IPS-20b (cell line): Measurements from ENCODE around the gene PRDM15.

Source experiments
- H3K27ac ChIP-seq: one replicate; pipeline ENCODE4 v1.5.1; 2013; ENCODE audit warnings: low read length
- H3K27me3 ChIP-seq: 2 replicates; pipeline ENCODE4 v1.6.1; 2013; ENCODE audit warnings: mild to moderate bottlenecking, low read length, inconsistent platforms; ENCODE audit not compliant: insufficient read depth
- H3K36me3 ChIP-seq: 2 replicates; pipeline ENCODE4 v1.6.1; 2013; ENCODE audit warnings: low read depth, mild to moderate bottlenecking, inconsistent platforms, low read length, moderate library complexity; ENCODE audit not compliant: insufficient read depth
- H3K4me1 ChIP-seq: 2 replicates; pipeline ENCODE4 v1.6.1; 2013; ENCODE audit warnings: mild to moderate bottlenecking, control low read depth, inconsistent platforms, low read length, moderate library complexity; ENCODE audit not compliant: insufficient read depth
- H3K4me3 ChIP-seq: 2 replicates; pipeline ENCODE4 v1.5.1; 2013; ENCODE audit warnings: mild to moderate bottlenecking, low read length, inconsistent platforms
- H3K9ac ChIP-seq: 2 replicates; pipeline ENCODE4 v1.6.1; 2013; ENCODE audit warnings: low read depth, mild to moderate bottlenecking, inconsistent platforms, low read length, moderate library complexity
- H3K9me3 ChIP-seq: 2 replicates; pipeline ENCODE4 v1.6.1; 2013; ENCODE audit warnings: mild to moderate bottlenecking, low read depth, low read length, inconsistent platforms; ENCODE audit not compliant: insufficient read depth

The PRDM15 gene

DNA sequence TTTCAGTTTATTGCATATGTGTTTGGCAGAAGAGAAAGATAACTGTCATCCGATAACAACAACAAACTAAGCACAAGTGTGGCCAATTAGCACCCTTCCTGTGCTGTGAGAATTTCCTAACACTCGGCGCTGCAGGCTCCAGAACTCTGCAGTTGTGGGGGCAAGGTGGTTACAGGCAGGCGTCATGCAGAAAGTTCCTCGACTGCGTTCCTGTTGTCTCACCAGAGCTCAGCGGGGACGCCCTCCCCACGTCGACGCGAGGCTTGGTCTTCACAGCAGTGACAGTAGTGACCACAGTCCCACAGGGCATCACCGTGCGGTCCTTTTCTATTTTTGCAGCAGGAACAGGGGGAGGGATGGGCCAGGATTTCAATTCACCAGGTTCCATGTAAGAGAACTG lies 27.6 kb upstream of the PRDM15 start:
- Histone ChIP-seq H3K27ac (no peak overlapping the region), H3K9me3 (no peaks in the 10 kb centered on the region), H3K27me3 (no peaks in the 10 kb centered on the region), H3K9ac (no peak overlapping the region), H3K36me3 (peaks cover 4% of the 10 kb centered on the region; the same call in 1 of the 2 replicates), H3K4me1 (no peaks in the 10 kb centered on the region), H3K4me3 (no peak overlapping the region)

DNA sequence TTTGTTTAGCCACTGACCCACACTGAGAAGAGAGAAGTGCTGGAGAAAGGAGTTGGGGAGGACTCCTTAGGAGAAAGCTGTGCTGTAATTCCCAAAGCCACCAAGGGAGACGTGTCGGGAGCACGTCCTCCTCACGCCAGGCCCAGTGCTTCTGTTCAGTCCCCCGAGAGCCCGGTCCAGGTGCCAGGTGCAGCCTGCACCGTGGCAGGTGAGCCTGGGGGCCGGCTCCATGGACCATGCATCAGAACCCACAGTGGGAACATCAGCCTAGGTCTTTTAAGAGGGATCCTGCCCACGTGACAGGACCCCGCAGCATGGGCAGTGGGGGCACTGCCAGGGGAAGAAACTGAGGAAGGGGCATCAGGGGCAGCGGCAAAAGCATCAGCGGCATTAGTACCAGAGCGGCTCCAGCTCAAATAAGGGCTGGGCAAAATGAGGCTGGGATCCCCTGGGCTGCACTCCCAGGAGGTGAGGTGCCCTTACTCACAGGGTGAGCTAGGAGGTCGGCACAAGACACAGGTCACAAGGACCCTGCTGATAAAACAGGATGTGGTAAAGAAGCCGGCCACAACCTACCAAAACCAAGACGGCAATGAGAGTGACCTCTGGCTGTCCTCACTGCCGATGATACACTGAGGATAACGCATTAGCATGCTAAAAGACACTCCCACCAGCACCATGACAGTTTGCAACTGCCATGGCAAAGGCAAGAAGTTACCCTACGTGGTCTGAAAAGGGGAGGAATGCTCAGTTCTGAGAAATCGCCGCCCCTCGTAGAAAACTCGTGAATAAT lies 24.6 kb upstream of the PRDM15 start:
- Histone ChIP-seq H3K9ac (no peak overlapping the region), H3K4me1 (no peaks in the 10 kb centered on the region), H3K27ac (no peak overlapping the region), H3K4me3 (no peak overlapping the region), H3K27me3 (no peaks in the 10 kb centered on the region), H3K36me3 (0 out of 2 replicates have a peak, but pooled peaks cover 4% of the 10 kb centered on the region), H3K9me3 (no peaks in the 10 kb centered on the region)

DNA sequence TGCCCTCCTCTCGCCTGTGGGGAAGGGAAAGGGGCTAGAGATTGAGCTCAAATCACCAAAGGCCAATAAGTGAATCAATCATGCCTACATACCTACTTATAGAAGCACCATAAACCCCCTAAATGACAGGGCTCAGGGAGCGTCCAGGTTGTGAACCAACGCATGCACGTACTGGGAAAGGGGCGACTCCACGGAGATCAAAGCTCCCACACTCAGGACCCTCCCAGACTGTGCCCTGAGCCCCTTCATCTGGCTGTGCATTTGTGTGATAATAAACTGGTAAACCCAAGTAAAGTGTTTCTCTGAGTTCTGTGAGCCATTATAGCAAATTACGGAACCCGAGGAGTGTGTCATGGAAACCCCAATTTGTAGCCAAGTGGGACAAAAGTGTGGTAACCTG lies 23.8 kb upstream of the PRDM15 start:
- no peaks in the 10 kb centered on the region for H3K9me3 ChIP-seq
- no peak overlapping the region for H3K4me3 ChIP-seq
- H3K27me3 ChIP-seq = no peaks in the 10 kb centered on the region
- no peak overlapping the region for H3K27ac ChIP-seq
- H3K4me1 ChIP-seq = peaks cover 7% of the 10 kb centered on the region; the same call in 1 of the 2 replicates
- no peak overlapping the region for H3K9ac ChIP-seq
- 0 out of 2 replicates have a peak, but pooled peaks cover 4% of the 10 kb centered on the region for H3K36me3 ChIP-seq

DNA sequence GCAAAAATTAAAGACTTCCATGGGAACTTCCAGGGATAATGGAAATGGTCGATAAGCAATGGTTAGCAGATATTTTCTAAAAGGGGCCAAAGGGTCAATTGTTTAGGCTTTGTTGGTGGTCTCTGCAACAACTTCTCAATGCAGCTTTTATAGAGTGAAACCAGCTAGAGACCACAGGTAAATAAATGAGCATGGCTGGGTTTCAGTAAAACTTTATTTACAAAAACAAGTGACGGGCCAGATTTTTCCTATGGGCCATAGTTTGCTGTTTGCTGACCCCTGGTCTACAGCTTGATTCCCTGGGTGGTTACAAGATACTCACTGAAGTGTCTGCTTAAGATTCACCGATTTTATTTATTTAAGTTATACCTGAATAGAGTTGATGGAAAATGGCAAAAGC lies 22.6 kb upstream of the PRDM15 start:
- no peak overlapping the region for H3K9ac ChIP-seq
- no peaks in the 10 kb centered on the region for H3K27me3 ChIP-seq
- 0 out of 2 replicates have a peak, but pooled peaks cover 4% of the 10 kb centered on the region for H3K36me3 ChIP-seq
- H3K9me3 ChIP-seq = no peaks in the 10 kb centered on the region
- no peak overlapping the region for H3K27ac ChIP-seq
- peaks cover 16% of the 10 kb centered on the region; the same call in 1 of the 2 replicates for H3K4me1 ChIP-seq
- no peak overlapping the region for H3K4me3 ChIP-seq

DNA sequence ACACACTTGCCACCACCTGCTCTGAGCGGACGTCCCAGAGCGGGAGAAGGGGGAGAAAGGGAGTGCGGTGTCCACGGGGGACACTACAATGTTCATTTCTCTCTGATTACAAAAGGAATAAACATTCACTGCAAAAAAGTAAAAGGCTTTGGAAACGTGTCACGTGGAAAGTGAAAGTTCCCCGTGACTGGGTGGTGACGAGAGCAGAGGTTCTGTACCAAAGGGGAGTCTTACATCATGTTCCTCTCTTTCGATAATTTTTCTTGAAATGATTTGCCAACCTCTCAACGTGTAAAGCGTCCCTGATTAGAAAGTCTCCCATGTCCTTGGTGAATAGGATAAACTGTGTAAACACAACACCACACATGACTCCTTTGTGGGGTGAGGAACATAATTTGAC lies 22.0 kb upstream of the PRDM15 start:
- no peaks in the 10 kb centered on the region for H3K9me3 ChIP-seq
- H3K9ac ChIP-seq = no peak overlapping the region
- no peak overlapping the region for H3K4me3 ChIP-seq
- no peaks in the 10 kb centered on the region for H3K27me3 ChIP-seq
- no peak overlapping the region for H3K27ac ChIP-seq
- peaks cover 18% of the 10 kb centered on the region; the same call in 1 of the 2 replicates for H3K4me1 ChIP-seq
- 0 out of 2 replicates have a peak, but pooled peaks cover 4% of the 10 kb centered on the region for H3K36me3 ChIP-seq

DNA sequence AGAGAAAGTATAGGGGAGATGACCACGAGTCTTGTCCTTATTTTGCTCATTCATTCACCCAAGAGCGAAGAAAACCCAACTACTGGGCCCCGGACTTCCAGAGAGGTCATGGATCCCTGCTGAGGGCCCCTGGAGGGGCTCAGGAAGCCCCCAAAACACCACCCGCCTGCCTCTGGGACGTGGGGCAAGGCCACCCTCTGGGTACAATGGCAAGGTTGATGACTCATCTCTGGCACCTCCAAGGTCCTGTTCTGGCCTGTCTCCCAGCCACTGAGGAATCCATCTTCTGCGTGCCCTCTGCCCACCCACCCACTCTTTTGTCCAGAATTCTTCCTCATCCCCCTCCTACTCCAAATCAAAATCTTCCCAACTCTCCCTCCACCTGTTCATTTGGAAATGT lies 21.3 kb upstream of the PRDM15 start:
- H3K4me1 ChIP-seq = peaks cover 18% of the 10 kb centered on the region; the same call in 1 of the 2 replicates
- H3K9me3 ChIP-seq = no peaks in the 10 kb centered on the region
- no peak overlapping the region for H3K4me3 ChIP-seq
- H3K27me3 ChIP-seq = no peaks in the 10 kb centered on the region
- 0 out of 2 replicates have a peak, but pooled peaks cover 4% of the 10 kb centered on the region for H3K36me3 ChIP-seq
- H3K9ac ChIP-seq = no peak overlapping the region
- H3K27ac ChIP-seq = no peak overlapping the region

DNA sequence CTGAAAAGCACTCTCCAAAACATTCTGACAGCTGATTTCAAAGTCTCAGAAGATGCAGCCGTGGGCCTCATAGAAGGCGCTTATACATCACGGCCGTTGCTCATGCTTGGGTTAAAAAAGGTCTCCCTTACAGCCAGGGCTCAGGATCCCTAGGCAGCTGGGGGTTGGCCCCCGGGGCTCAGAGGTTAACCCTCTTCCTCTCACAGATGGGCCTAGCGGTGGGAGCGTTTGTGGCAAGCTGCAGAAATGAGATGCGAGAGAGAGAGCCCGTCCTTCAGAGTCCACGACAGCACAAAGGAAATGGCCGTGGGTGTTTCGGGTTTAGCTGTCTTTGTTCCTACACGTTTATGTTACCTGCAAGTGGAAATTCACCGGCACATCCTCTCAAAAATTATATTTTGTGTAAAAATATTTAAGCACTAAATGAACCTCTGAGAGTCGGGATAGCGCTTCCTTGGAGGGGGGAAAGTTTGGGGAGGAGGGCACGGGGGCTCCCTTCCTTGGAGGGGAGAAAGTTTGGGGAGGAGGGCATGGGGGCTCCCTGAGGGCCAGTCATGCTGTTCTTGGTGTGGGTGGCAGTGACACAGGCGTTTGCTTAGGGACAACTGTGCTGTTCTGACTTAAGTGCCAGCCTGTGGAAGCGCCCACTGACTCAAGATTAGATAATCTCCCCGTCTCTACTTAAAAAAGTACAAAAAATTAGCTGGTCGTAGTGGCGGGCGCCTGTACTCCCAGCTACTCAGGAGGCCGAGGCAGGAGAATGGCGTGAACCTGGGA lies 20.5 kb upstream of the PRDM15 start:
- Histone ChIP-seq H3K36me3 (0 out of 2 replicates have a peak, but pooled peaks cover 4% of the 10 kb centered on the region), H3K27ac (no peak overlapping the region), H3K9ac (no peak overlapping the region), H3K4me3 (no peak overlapping the region), H3K27me3 (no peaks in the 10 kb centered on the region), H3K9me3 (no peaks in the 10 kb centered on the region), H3K4me1 (peaks cover 18% of the 10 kb centered on the region; the same call in 1 of the 2 replicates)

DNA sequence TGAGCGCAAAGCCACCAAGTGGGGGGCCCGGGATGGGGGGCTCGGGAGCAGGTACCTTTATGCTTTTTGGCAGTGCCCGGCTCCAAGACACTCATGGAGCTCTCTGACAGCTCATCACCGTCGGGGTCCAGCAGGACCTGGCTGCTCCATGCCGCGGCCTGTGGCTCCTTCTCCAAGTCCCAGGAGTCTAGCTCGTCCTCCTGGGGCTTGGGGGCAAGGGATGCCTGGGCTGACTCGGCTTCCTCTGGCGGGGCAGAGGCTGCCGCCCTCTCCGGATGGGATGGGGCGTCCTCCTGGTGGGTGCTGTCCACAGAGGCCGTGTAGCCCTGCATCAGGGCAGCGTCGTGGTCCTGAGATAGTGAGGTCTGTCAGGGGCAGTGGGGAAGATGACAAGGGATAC lies 19.9 kb upstream of the PRDM15 start:
- 0 out of 2 replicates have a peak, but pooled peaks cover 4% of the 10 kb centered on the region for H3K36me3 ChIP-seq
- no peak overlapping the region for H3K27ac ChIP-seq
- H3K27me3 ChIP-seq = no peaks in the 10 kb centered on the region
- H3K4me1 ChIP-seq = peaks cover 18% of the 10 kb centered on the region; the same call in 1 of the 2 replicates
- no peak overlapping the region for H3K9ac ChIP-seq
- H3K9me3 ChIP-seq = no peaks in the 10 kb centered on the region
- no peak overlapping the region for H3K4me3 ChIP-seq

DNA sequence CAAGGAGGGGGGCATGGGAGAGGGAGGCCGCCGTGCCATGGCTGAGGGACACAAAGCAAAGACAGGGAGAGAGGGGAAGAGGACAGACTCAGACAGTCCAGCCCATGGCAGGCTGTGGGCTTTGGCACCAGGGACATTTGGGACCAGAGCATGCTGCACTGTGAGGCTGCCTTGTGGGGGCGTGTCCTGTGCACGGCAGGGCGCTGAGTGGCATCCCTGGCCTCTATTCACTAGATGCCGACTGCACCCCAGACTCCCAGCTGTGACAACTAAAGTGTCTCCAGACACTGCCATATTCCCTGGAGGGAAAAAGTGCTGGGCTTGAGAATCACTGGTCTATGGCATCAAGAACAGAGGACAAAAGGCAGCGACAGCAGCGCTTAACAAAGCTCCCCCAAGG lies 18.6 kb upstream of the PRDM15 start:
- no peaks in the 10 kb centered on the region for H3K9me3 ChIP-seq
- H3K9ac ChIP-seq = no peak overlapping the region; the same call in 1 of the 2 replicates
- H3K4me1 ChIP-seq = peaks cover 18% of the 10 kb centered on the region; the same call in 1 of the 2 replicates
- H3K36me3 ChIP-seq = 0 out of 2 replicates have a peak, but pooled peaks cover 4% of the 10 kb centered on the region
- H3K4me3 ChIP-seq = no peak overlapping the region
- no peak overlapping the region for H3K27ac ChIP-seq
- no peaks in the 10 kb centered on the region for H3K27me3 ChIP-seq

DNA sequence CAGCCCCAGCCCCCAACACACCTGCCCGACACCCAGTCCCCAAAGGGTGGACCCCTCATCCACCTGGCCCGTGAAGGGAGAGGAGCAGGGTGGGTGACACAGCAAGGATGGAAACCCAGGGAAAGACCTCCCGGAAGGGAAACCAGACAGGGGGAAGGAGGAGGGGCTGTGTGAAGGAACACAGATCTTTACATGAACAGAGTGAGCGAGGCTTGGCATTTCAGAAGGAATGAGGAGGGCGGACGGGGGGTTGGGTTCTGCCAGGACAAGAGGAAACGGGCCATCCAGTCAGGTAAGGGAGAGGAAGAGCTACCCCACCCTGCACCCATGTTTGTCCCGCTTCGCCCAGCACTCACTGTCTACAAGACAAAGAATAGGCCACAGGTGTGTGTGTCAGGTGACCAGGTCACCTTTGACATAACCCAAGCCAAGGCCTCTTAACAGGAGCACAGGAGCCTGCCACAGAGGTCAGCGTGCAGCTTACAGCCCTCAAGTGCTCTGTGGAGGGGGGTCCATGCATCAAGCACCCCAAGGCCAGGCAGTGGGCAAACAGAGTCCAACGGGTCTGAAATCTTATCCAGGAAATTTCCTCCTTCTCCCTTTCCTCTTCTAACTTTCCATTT lies 18.0 kb upstream of the PRDM15 start:
- no peaks in the 10 kb centered on the region for H3K27me3 ChIP-seq
- no peaks in the 10 kb centered on the region for H3K9me3 ChIP-seq
- 0 out of 2 replicates have a peak, but pooled peaks cover 4% of the 10 kb centered on the region for H3K36me3 ChIP-seq
- no peak overlapping the region for H3K27ac ChIP-seq
- peaks cover 18% of the 10 kb centered on the region; the same call in 1 of the 2 replicates for H3K4me1 ChIP-seq
- no peak overlapping the region for H3K4me3 ChIP-seq
- H3K9ac ChIP-seq = no peak overlapping the region; the same call in 1 of the 2 replicates
